HUES64 (cell line): ENCODE measurements around the gene GADD45G.

Source experiments
- H3K27ac ChIP-seq: 2 replicates; pipeline ENCODE4 v1.7.0; 2013; ENCODE audit warnings: low read depth, low read length, inconsistent platforms
- H3K27me3 ChIP-seq: 2 replicates; pipeline ENCODE4 v1.6.1; 2013; ENCODE audit warnings: mild to moderate bottlenecking, low read length; ENCODE audit not compliant: insufficient read depth
- H3K36me3 ChIP-seq: 2 replicates; pipeline ENCODE4 v1.6.1; 2013; ENCODE audit warnings: mild to moderate bottlenecking, low read length; ENCODE audit not compliant: insufficient read depth
- H3K4me1 ChIP-seq: 2 replicates; pipeline ENCODE4 v1.6.1; 2013; ENCODE audit warnings: mild to moderate bottlenecking, low read length, moderate library complexity; ENCODE audit not compliant: insufficient read depth
- H3K4me3 ChIP-seq: 2 replicates; pipeline ENCODE4 v1.5.1; 2013; ENCODE audit warnings: mild to moderate bottlenecking, low read length, moderate library complexity
- H3K9ac ChIP-seq: 2 replicates; pipeline ENCODE4 v1.6.1; 2013; ENCODE audit warnings: mild to moderate bottlenecking, low read depth, low read length
- H3K9me3 ChIP-seq: 2 replicates; pipeline ENCODE4 v1.6.1; 2013; ENCODE audit warnings: low read depth, low read length; ENCODE audit not compliant: insufficient read depth
- WGBS: fragments of 150-250, 120-280 bp; methylation state at CpG from one replicate; pipeline ENCODE4 v1.1.7; 2013; ENCODE audit warnings: missing lambda C conversion rate; 5-methylcytosine and 5-hydroxymethylcytosine counted together

The GADD45G gene

GRCh38 chr9:89623925-89624420, 19.2 kb downstream of the GADD45G start:
- WGBS = 95% methylated on average over 11 of the region's 11 CpGs
- no peaks in the 10 kb centered on the region for H3K9me3 ChIP-seq
- H3K36me3 ChIP-seq = no peaks in the 10 kb centered on the region
- H3K9ac ChIP-seq = no peak overlapping the region
- no peak overlapping the region for H3K27ac ChIP-seq
- H3K27me3 ChIP-seq = 0 out of 2 replicates have a peak, but pooled peaks cover 5% of the 10 kb centered on the region
- no peak overlapping the region for H3K4me3 ChIP-seq
- H3K4me1 ChIP-seq = peaks cover 5% of the 10 kb centered on the region; the same call in 1 of the 2 replicates

- peaks cover 6% of the 10 kb centered on the region; the same call in 1 of the 2 replicates for H3K4me1 ChIP-seq
- H3K9ac ChIP-seq = no peak overlapping the region
- H3K4me3 ChIP-seq = no peak overlapping the region
- H3K27me3 ChIP-seq = 0 out of 2 replicates have a peak, but pooled peaks cover 5% of the 10 kb centered on the region
- H3K9me3 ChIP-seq = no peaks in the 10 kb centered on the region
- WGBS = 91% methylated on average over 14 of the region's 14 CpGs
- H3K36me3 ChIP-seq = no peaks in the 10 kb centered on the region
- H3K27ac ChIP-seq = no peak overlapping the region
Observed at GRCh38 chr9:89625721-89626687, 21.2 kb downstream of the GADD45G start.

- WGBS = 91% methylated on average over 11 of the region's 11 CpGs
- no peak overlapping the region for H3K4me3 ChIP-seq
- H3K4me1 ChIP-seq = peaks cover 6% of the 10 kb centered on the region; the same call in 1 of the 2 replicates
- H3K9me3 ChIP-seq = no peaks in the 10 kb centered on the region
- no peaks in the 10 kb centered on the region for H3K36me3 ChIP-seq
- H3K9ac ChIP-seq = no peak overlapping the region
- no peak overlapping the region for H3K27ac ChIP-seq
- 0 out of 2 replicates have a peak, but pooled peaks cover 2% of the 10 kb centered on the region for H3K27me3 ChIP-seq
Observed at GRCh38 chr9:89626741-89627265, 22.0 kb downstream of the GADD45G start.

GRCh38 chr9:89628601-89629000, 23.8 kb downstream of the GADD45G start:
- WGBS = 89% methylated on average over 2 of the region's 2 CpGs
- Histone ChIP-seq H3K4me3 (no peak overlapping the region), H3K27me3 (0 out of 2 replicates have a peak, but pooled peaks cover 2% of the 10 kb centered on the region), H3K9ac (no peak overlapping the region), H3K36me3 (no peaks in the 10 kb centered on the region), H3K27ac (no peak overlapping the region), H3K4me1 (peaks cover 6% of the 10 kb centered on the region; the same call in 1 of the 2 replicates), H3K9me3 (no peaks in the 10 kb centered on the region)

- Histone ChIP-seq H3K27me3 (0 out of 2 replicates have a peak, but pooled peaks cover 2% of the 10 kb centered on the region), H3K4me3 (no peak overlapping the region), H3K9ac (no peak overlapping the region), H3K27ac (no peak overlapping the region), H3K4me1 (peaks cover 6% of the 10 kb centered on the region; the same call in 1 of the 2 replicates), H3K9me3 (no peaks in the 10 kb centered on the region), H3K36me3 (no peaks in the 10 kb centered on the region)
- WGBS = 92% methylated on average over 12 of the region's 12 CpGs
Observed at GRCh38 chr9:89629081-89629976, 24.5 kb downstream of the GADD45G start.

GRCh38 chr9:89630508-89630907, 25.7 kb downstream of the GADD45G start:
- Histone ChIP-seq H3K9me3 (no peaks in the 10 kb centered on the region), H3K4me1 (peaks cover 6% of the 10 kb centered on the region; the same call in 1 of the 2 replicates), H3K4me3 (no peak overlapping the region), H3K9ac (no peak overlapping the region), H3K36me3 (no peaks in the 10 kb centered on the region), H3K27me3 (0 out of 2 replicates have a peak, but pooled peaks cover 2% of the 10 kb centered on the region), H3K27ac (no peak overlapping the region)
- 82% methylated on average over 5 of the region's 5 CpGs for WGBS

GRCh38 chr9:89631384-89631783, 26.6 kb downstream of the GADD45G start:
- H3K27me3 ChIP-seq = 0 out of 2 replicates have a peak, but pooled peaks cover 2% of the 10 kb centered on the region
- no peak overlapping the region for H3K9ac ChIP-seq
- WGBS = 93% methylated on average over 5 of the region's 6 CpGs
- no peaks in the 10 kb centered on the region for H3K9me3 ChIP-seq
- no peaks in the 10 kb centered on the region for H3K36me3 ChIP-seq
- no peak overlapping the region for H3K4me3 ChIP-seq
- H3K4me1 ChIP-seq = peaks cover 6% of the 10 kb centered on the region; the same call in 1 of the 2 replicates
- no peak overlapping the region for H3K27ac ChIP-seq

- no peaks in the 10 kb centered on the region for H3K27me3 ChIP-seq
- H3K9me3 ChIP-seq = no peaks in the 10 kb centered on the region
- H3K4me3 ChIP-seq = no peak overlapping the region
- no peak overlapping the region for H3K9ac ChIP-seq
- H3K36me3 ChIP-seq = no peaks in the 10 kb centered on the region
- H3K4me1 ChIP-seq = peaks cover 6% of the 10 kb centered on the region; the same call in 1 of the 2 replicates
- no peak overlapping the region for H3K27ac ChIP-seq
- 89% methylated on average over 7 of the region's 7 CpGs for WGBS
Observed at GRCh38 chr9:89632192-89632733, 27.5 kb downstream of the GADD45G start.

- Histone ChIP-seq H3K27ac (no peak overlapping the region), H3K9me3 (no peaks in the 10 kb centered on the region), H3K27me3 (no peaks in the 10 kb centered on the region), H3K4me3 (no peak overlapping the region), H3K4me1 (peaks cover 6% of the 10 kb centered on the region; the same call in 1 of the 2 replicates), H3K36me3 (no peaks in the 10 kb centered on the region), H3K9ac (no peak overlapping the region)
- 87% methylated on average over 7 of the region's 7 CpGs for WGBS
Observed at GRCh38 chr9:89632736-89633135, 27.9 kb downstream of the GADD45G start.

GRCh38 chr9:89633404-89633803, 28.6 kb downstream of the GADD45G start:
- H3K9me3 ChIP-seq = no peaks in the 10 kb centered on the region
- H3K36me3 ChIP-seq = no peaks in the 10 kb centered on the region
- peaks cover 6% of the 10 kb centered on the region; the same call in 1 of the 2 replicates for H3K4me1 ChIP-seq
- H3K9ac ChIP-seq = no peak overlapping the region
- no peak overlapping the region for H3K4me3 ChIP-seq
- 94% methylated on average over 6 of the region's 6 CpGs for WGBS
- no peak overlapping the region for H3K27ac ChIP-seq
- no peaks in the 10 kb centered on the region for H3K27me3 ChIP-seq
